Measurements from ENCODE around the gene FTO. TPM values are rescaled to one million over a fixed set of nuclear protein-coding genes. Genes with fewer than 3 reads are reported as not detected.
"Not testable (repeated sequence)": the region's sequence is repeated elsewhere in the genome, so short reads cannot be mapped to it uniquely, and the experiment has no call there.

Gene FTO
- polyA plus RNA-seq, 2 of the 4 experiments (the other 2 are of a cell fraction), result 48.7 to 101 TPM

GRCh38 chr16:53843084-53843483, 139.1 kb downstream of the FTO start (continued):
- TF ChIP-seq ESRRA (IDR thresholded peaks at IDR 0.05; ENCODE audit: borderline replicate concordance, low read length), result no peak
- no peak for TF ChIP-seq ATOH8 (CRISPR knock-in tag; IDR thresholded peaks at IDR 0.05; ENCODE audit: low read depth)
- no peak for TF ChIP-seq RAD21 (conservative IDR thresholded peaks at IDR 0.05 in 1 of 2, IDR thresholded peaks at IDR 0.05 in 1 of 2)
- no peak for TF ChIP-seq RNF2 (IDR thresholded peaks at IDR 0.05; ENCODE audit: borderline replicate concordance, low read depth)
- TF ChIP-seq KDM1A (IDR thresholded peaks at IDR 0.05; ENCODE audit: low read depth), result no peak

- Histone ChIP-seq H3K4me2 (no peak overlapping the region), H3K27ac (no peak overlapping the region), H3K9me3 (no peaks in the 10 kb centered on the region), H3K4me3 (no peak overlapping the region), H3K4me1 (no peaks in the 10 kb centered on the region)
- CTCF ChIA-PET, result no interaction called here
- no peak for DNase-seq (ENCODE audit: low read depth in 1 of 2, low spot score in 1 of 2)
- no peak for ATAC-seq
- FAIRE-seq, result no peak
- POLR2A ChIA-PET, result no interaction called here
- WGBS (ENCODE audit: missing lambda C conversion rate), result 87% methylated on average over 3 of the region's 3 CpGs
- TF ChIP-seq GATA3 (IDR thresholded peaks at IDR 0.05; ENCODE audit: borderline replicate concordance) (no peak), HDAC2 (IDR thresholded peaks at IDR 0.05) (no peak), JUNB (IDR thresholded peaks at IDR 0.05) (no peak), CBX8 (IDR thresholded peaks at IDR 0.05) (no peak), MYC (IDR thresholded peaks at IDR 0.05; ENCODE audit: borderline replicate concordance, low read length) (no peak), POLR2AphosphoS2 (conservative IDR thresholded peaks at IDR 0.05; ENCODE audit: low read length) (no peak)
Measured at GRCh38 chr16:53844804-53845203, 140.8 kb downstream of the FTO start.

- H3K9me3 ChIP-seq; H3K4me1 ChIP-seq; H3K4me2 ChIP-seq; H3K4me3 ChIP-seq; FAIRE-seq; H3K27ac ChIP-seq; ATAC-seq; POLR2A ChIA-PET; DNase-seq (ENCODE audit: low read depth in 1 of 2, low spot score in 1 of 2): not testable (repeated sequence)
- 95% methylated on average over 5 of the region's 5 CpGs for WGBS (ENCODE audit: missing lambda C conversion rate)
- CTCF ChIA-PET, result interaction anchor here (1.5 kb wide), 1 partner anchor 16 kb away, joined by 4 read pairs; no protein-coding TSS in a partner anchor
Measured at GRCh38 chr16:53846549-53846948, 142.6 kb downstream of the FTO start.

DNA sequence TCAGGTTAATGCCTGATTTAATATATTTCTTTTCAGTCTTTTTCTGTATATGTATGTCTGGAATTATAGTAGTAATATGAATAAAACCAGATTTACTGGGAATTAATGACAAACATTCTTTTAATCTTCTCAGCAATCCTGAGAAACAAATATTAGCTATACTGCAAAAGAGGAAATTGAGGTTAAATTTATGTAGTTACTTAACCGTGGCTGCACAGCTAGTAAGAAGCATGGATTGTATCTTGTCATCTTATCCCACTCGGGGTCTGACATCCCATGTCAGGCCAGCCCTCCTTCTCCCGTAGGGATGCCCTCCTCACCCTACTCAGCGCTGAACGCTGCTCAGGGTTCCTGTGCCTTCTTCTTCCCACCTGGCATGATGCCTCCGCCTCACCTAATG, 143.0 kb downstream of the FTO start:
- H3K27ac ChIP-seq, result no peak overlapping the region
- H3K4me3 ChIP-seq, result no peak overlapping the region
- no peak for ATAC-seq
- ChIA-PET POLR2A (no interaction called here), CTCF (interaction anchor here (1.5 kb wide), 1 partner anchor 16 kb away, joined by 4 read pairs; no protein-coding TSS in a partner anchor)
- TF ChIP-seq, protein P1, sequence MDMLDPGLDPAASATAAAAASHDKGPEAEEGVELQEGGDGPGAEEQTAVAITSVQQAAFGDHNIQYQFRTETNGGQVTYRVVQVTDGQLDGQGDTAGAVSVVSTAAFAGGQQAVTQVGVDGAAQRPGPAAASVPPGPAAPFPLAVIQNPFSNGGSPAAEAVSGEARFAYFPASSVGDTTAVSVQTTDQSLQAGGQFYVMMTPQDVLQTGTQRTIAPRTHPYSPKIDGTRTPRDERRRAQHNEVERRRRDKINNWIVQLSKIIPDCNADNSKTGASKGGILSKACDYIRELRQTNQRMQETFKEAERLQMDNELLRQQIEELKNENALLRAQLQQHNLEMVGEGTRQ (IDR thresholded peaks at IDR 0.05), result no peak
- TF ChIP-seq NPAS2 (CRISPR knock-in tag; IDR thresholded peaks at IDR 0.05; ENCODE audit: borderline replicate concordance) (no peak), HEYL (CRISPR knock-in tag; IDR thresholded peaks at IDR 0.05) (no peak), RARB (CRISPR knock-in tag; IDR thresholded peaks at IDR 0.05) (no peak), RFX5 (IDR thresholded peaks at IDR 0.05) (no peak), FOSB (CRISPR knock-in tag; IDR thresholded peaks at IDR 0.05) (no peak), ATOH8 (CRISPR knock-in tag; IDR thresholded peaks at IDR 0.05; ENCODE audit: low read depth) (no peak), NFE2L2 (conservative IDR thresholded peaks at IDR 0.05; ENCODE audit: low read length) (no peak), JUN (IDR thresholded peaks at IDR 0.05) (no peak), HOXA7 (CRISPR knock-in tag; IDR thresholded peaks at IDR 0.05) (no peak), RAD21 (conservative IDR thresholded peaks at IDR 0.05 in 1 of 2, IDR thresholded peaks at IDR 0.05 in 1 of 2) (no peak), BHLHE40 (IDR thresholded peaks at IDR 0.05; ENCODE audit: low read depth, low read length) (no peak)
- TF ChIP-seq, protein P2, sequence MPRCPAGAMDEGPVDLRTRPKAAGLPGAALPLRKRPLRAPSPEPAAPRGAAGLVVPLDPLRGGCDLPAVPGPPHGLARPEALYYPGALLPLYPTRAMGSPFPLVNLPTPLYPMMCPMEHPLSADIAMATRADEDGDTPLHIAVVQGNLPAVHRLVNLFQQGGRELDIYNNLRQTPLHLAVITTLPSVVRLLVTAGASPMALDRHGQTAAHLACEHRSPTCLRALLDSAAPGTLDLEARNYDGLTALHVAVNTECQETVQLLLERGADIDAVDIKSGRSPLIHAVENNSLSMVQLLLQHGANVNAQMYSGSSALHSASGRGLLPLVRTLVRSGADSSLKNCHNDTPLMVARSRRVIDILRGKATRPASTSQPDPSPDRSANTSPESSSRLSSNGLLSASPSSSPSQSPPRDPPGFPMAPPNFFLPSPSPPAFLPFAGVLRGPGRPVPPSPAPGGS (IDR thresholded peaks at IDR 0.05), result no peak
- 92% methylated on average over 6 of the region's 6 CpGs for WGBS (ENCODE audit: missing lambda C conversion rate)
- no peak for FAIRE-seq
- H3K4me2 ChIP-seq, result no peak overlapping the region
- H3K9me3 ChIP-seq, result no peaks in the 10 kb centered on the region
- no peak for DNase-seq (ENCODE audit: low read depth in 1 of 2, low spot score in 1 of 2)
- H3K4me1 ChIP-seq, result no peaks in the 10 kb centered on the region

Data from A549 (cell line).